ENCODE results near the gene ITGBL1. TPM values are rescaled to one million over a fixed set of nuclear protein-coding genes. Genes with fewer than 3 reads are reported as not detected.

The ITGBL1 gene
- total RNA-seq, 1 experiment from 2014 or later: 0.22 TPM

GRCh38 chr13:101490406-101491015 is 38.0 kb downstream of the ITGBL1 start:
- Mint-ChIP-seq H3K27me3 (ENCODE audit: low read depth) (no peaks in the 10 kb centered on the region; the same call in 1 of the 2 replicates), H3K9me3 (peaks cover 9% of the 10 kb centered on the region), H3K27ac (no peak overlapping the region), H3K4me3 (no peak overlapping the region), H3K36me3 (no peaks in the 10 kb centered on the region), H3K4me1 (0 out of 2 replicates have a peak, but pooled peaks cover 3% of the 10 kb centered on the region)
- no peak for TF ChIP-seq ZBTB21 (CRISPR knock-in tag; IDR thresholded peaks at IDR 0.05; ENCODE audit: borderline replicate concordance)
- TF ChIP-seq ERG (CRISPR knock-in tag; IDR thresholded peaks at IDR 0.05): no peak
- no peak for TF ChIP-seq ATF2 (CRISPR knock-in tag; IDR thresholded peaks at IDR 0.05; ENCODE audit: borderline replicate concordance, low read depth)
- TF ChIP-seq CREM (CRISPR knock-in tag; IDR thresholded peaks at IDR 0.05): no peak
- no peak for TF ChIP-seq GTF2I (CRISPR knock-in tag; conservative IDR thresholded peaks at IDR 0.05)
- POLR2A ChIA-PET: no interaction called here
- ATAC-seq (no peak), DNase-seq (ENCODE audit: low spot score) (no peak)
- CTCF ChIA-PET: no interaction called here

- CTCF ChIA-PET: interaction anchor here (1.2 kb wide), 1 partner anchor 599 kb away, joined by 5 read pairs; no protein-coding TSS in a partner anchor
- TF ChIP-seq SMAD4 (CRISPR knock-in tag; IDR thresholded peaks at IDR 0.05) (no peak), AFF4 (CRISPR knock-in tag; IDR thresholded peaks at IDR 0.05; ENCODE audit: borderline replicate concordance) (no peak), ZNF138 (CRISPR knock-in tag; conservative IDR thresholded peaks at IDR 0.05) (no peak), ETV6 (CRISPR knock-in tag; IDR thresholded peaks at IDR 0.05) (no peak), ZNF232 (CRISPR knock-in tag; IDR thresholded peaks at IDR 0.05) (no peak), SOX15 (CRISPR knock-in tag; IDR thresholded peaks at IDR 0.05) (no peak), NR2C2 (CRISPR knock-in tag; IDR thresholded peaks at IDR 0.05) (no peak)
- no peak for ATAC-seq
- Mint-ChIP-seq H3K4me3 (no peak overlapping the region), H3K36me3 (no peaks in the 10 kb centered on the region), H3K27ac (no peak overlapping the region), H3K9me3 (peaks cover 3% of the 10 kb centered on the region; the same call in 1 of the 2 replicates), H3K27me3 (ENCODE audit: low read depth) (no peaks in the 10 kb centered on the region; the same call in 1 of the 2 replicates), H3K4me1 (peaks cover 9% of the 10 kb centered on the region)
- DNase-seq (ENCODE audit: low spot score): no peak
- POLR2A ChIA-PET: no interaction called here
These were observed 39.9 kb downstream of the ITGBL1 start for GRCh38 chr13:101492251-101492910.

- ChIA-PET CTCF (interaction anchor here (1.2 kb wide), 1 partner anchor 598 kb away, joined by 5 read pairs; no protein-coding TSS in a partner anchor), POLR2A (no interaction called here)
- Mint-ChIP-seq H3K9me3 (peaks cover 3% of the 10 kb centered on the region; the same call in 1 of the 2 replicates), H3K4me3 (no peak overlapping the region), H3K4me1 (peaks cover 8% of the 10 kb centered on the region), H3K27me3 (ENCODE audit: low read depth) (no peaks in the 10 kb centered on the region), H3K36me3 (no peaks in the 10 kb centered on the region), H3K27ac (no peak overlapping the region)
- DNase-seq (ENCODE audit: low spot score) (no peak), ATAC-seq (no peak)
- no peak for TF ChIP-seq TEAD1 (CRISPR knock-in tag; IDR thresholded peaks at IDR 0.05)
- no peak for TF ChIP-seq TP53 (CRISPR knock-in tag; IDR thresholded peaks at IDR 0.05)
- no peak for TF ChIP-seq SP1 (CRISPR knock-in tag; conservative IDR thresholded peaks at IDR 0.05)
- no peak for TF ChIP-seq CTCF (IDR thresholded peaks at IDR 0.05)
- no peak for TF ChIP-seq SMAD3 (CRISPR knock-in tag; IDR thresholded peaks at IDR 0.05; ENCODE audit: borderline replicate concordance)
- no peak for TF ChIP-seq ETV6 (CRISPR knock-in tag; IDR thresholded peaks at IDR 0.05)
- TF ChIP-seq CREM (CRISPR knock-in tag; IDR thresholded peaks at IDR 0.05): no peak
- TF ChIP-seq ERG (CRISPR knock-in tag; IDR thresholded peaks at IDR 0.05): no peak
- TF ChIP-seq OVOL2 (CRISPR knock-in tag; IDR thresholded peaks at IDR 0.05; ENCODE audit: borderline replicate concordance): no peak
- no peak for TF ChIP-seq ZNF317 (CRISPR knock-in tag; IDR thresholded peaks at IDR 0.05; ENCODE audit: borderline replicate concordance, low read depth)
- no peak for TF ChIP-seq FOXJ3 (CRISPR knock-in tag; IDR thresholded peaks at IDR 0.05; ENCODE audit: borderline replicate concordance)
These were observed 41.1 kb downstream of the ITGBL1 start for GRCh38 chr13:101493541-101493940.
